GM18502 (cell line): ENCODE results near the gene CCDC89.

ENCODE experiments used
- ATAC-seq: cut with Tn5 transposase; IDR thresholded peaks from one replicate; pipeline ENCODE4 v1.9.1; 2021; ENCODE audit warnings: mild to moderate bottlenecking; ENCODE audit not compliant: unreplicated experiment, poor library complexity

The CCDC89 gene

DNA sequence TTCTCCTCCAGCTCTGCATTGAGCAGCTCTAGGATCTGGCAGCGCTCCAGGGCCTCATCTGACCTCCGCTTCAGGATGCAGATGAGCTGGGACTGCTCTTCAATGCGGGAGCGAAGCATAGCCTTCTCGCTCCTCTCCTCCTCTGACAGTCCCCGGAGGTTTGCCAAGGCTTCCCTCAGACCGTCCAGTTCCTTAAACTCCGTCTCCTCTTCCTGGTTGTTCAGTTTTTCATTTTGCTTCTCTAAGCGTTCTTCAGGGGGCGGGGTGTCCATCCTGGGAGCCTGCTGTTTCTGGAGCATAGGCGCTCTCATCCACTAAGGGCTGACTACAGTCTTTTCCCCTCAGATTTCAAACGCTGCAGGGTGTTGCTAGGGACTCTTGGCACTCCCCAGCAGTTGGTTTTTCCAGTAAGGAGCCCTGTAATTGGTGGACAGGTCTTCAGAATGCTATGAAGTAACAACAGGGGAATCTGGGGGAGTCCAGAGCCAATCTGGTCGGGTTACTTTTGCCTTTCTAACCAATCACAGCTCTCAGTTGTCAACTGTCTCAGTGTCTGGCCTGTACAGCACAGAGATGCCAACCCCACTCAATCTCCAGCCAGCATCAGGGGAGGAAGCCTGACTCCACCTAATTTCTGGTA lies at the start of gene CCDC89:
CCDC89 (minus strand) TSS at position 376 of the 640 bp plus-strand sequence; CDS start at position 311, 65 bp downstream.
- no peak for ATAC-seq

DNA sequence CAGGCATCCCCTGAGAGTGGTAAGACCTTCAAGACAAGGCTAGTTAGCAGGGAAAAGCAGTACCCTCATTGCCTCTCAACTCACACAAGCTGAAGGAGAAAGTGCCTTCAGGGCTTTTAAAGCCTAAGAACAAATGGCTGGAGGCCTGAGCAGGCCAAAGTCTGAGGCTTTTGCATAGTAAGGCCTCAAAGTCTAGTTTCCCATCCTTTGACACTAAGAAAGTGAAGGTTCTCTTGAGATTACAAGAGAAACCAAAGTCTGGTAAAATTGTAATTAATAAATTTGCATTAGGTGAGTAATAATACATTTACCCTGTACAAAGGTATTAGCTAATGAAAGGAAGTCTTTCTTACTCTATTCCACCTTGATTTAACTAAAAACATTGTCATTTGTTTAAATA lies 47.0 kb upstream of the CCDC89 start:
- ATAC-seq, result no peak

DNA sequence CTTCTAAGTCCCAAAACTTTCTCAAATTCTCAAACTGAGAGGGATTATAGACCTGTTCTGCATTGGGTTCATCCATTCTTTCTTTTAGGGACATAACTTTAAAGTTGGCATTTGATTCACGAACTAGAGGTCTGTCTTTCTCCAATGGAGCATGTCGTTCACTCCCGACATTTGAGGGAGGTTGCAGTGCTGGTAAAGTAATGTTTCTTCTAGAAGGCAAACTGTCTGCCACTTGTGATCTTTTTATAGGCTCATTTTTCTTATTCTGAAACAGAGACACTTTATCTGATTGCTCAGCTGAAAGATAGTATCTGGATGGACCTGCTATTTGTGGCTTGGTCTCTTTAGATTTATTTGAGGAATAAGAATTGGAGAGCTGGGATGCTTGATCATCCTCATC lies 40.4 kb upstream of the CCDC89 start:
- no peak for ATAC-seq

DNA sequence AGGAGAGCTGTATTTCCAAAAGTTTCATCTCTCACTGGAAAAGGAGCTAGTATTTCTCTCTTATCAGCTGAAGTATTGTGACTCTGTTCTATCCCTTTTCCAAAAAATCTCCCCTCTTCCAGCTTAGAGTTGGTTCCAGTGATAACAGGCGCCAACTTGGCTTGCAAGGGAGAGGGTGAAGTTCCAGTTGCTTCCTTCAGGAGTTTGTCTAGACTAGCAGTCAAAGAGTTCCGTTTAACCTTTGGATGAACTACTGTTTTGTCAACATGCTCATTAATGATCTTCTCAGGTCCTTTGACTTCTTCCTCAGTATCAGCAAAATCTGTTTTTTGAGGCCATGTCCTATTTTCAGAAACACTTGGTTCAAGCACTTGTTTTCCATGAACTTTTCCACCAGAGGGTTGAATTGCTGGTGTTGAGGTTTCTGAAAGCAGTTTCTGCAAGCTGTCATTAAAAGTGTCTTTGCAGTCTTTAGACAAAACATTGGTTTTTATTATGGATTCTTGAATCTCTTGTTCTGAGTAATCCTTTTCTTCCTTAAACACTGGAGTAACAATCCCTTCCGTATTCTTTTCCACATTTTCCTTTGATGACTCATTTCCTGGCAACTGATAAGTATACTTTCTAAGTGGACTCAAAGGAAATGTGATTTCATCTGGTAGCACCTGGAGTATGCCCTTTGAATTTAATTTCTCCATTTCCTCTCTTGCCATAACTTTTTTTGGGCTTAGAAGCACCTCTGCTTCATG lies 39.7 kb upstream of the CCDC89 start:
- no peak for ATAC-seq

DNA sequence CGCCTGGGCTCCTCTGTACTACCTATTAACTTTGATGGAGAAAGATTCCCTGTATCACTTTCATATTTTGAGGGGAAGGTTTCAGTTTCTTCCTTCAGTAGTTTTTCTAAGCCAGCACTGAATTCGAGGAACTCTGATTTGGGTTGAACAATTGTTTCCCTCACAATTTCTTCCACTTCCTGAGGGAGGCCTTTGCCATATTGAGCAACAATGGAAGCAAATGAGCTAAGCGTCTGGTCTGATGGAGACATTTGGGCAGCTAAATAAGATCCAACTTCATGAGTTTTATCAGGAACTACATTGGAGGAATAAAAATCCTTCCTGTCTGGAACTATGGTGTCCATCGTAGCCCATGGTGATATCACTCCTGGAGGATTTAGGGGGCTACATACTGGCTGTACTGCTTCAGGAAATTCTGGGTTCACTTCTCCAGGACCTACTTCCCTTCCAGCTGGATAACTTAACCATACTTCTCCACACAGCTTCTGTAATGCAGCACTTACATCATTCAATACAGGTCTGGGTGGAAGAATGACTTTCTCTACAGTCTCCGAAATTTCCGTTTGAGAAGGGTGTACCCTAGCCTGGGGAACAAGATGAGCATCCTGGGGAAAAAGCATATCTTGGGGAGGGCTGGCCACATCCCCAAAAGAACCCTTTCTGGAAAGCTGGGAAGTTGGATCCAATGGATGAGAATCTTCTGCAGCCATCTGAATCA lies 38.9 kb upstream of the CCDC89 start:
- ATAC-seq, result no peak

DNA sequence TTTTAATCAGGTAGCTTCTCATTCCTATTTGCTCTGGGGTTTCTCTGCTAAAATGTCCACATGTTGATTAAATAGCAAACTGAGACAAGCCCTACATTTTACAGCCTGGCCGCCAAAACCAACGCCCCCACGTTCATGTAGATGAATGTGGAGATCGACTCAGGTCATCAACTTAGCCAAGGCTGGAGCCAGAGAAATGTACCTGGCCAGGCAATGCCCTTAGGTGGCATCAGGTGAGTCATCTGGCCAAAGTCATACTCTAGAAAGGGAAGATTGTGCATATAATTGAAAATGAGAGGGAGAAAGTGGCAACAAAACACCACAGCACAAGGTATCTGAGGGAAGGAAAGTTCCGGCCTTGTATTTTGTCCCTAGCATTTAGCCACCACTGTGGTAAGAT lies 37.1 kb upstream of the CCDC89 start:
- no peak for ATAC-seq

DNA sequence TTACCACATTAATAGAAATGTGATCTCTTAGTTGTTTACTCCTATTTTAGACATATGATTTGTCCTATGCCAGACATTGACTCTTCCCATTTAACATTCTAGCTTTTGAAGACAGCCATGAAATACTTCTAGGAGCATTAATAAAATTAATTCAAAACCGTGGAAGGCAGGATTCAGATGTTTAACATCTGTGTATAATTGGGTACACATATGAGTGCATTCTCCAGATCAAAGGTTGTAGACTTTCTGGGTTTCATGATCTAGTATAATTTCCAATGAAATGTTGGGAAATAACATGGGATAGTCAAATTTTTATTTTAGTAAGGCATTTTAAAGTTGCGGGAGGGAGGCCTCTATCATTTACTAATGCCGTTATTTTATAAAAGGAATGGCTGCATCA lies 35.2 kb upstream of the CCDC89 start:
- ATAC-seq, result no peak

DNA sequence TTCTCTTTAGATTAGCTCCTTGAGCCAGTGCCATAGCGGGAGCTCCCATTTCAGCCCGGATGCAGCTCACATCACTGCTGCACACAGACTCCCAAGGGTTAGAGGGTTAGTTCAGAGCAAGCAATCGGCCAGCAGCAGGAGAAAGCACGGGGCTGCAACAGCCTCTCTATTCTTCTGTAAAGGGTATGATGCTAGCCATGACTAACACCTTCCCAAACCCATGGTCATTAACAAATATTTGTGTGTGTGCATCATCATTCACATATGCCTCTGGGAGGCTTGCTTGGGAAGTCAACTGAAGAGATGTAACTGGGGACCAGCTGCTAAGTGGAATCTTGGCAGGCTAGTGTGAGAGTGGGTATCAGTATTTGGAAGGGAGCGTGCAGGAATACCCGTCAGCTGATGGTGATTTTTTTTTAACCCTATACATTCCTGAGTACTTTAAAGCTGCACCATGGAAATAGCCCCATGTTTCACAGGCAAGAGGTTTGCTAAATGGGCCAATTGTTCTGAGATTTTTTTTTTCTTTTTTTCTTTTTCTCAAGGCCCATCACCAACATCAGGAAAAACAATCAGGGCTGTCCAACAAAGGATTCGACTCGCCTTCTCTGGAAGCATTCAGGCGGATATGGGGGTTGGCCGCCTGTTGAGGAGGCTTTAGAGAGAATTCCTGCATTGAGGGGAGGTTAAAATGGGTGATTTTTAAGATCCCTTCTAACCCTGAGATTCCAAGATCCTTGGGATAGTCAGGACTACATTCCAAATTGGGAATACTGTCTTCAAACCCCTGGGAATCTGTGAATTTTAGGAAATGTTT lies 33.2 kb upstream of the CCDC89 start:
- ATAC-seq, result no peak

DNA sequence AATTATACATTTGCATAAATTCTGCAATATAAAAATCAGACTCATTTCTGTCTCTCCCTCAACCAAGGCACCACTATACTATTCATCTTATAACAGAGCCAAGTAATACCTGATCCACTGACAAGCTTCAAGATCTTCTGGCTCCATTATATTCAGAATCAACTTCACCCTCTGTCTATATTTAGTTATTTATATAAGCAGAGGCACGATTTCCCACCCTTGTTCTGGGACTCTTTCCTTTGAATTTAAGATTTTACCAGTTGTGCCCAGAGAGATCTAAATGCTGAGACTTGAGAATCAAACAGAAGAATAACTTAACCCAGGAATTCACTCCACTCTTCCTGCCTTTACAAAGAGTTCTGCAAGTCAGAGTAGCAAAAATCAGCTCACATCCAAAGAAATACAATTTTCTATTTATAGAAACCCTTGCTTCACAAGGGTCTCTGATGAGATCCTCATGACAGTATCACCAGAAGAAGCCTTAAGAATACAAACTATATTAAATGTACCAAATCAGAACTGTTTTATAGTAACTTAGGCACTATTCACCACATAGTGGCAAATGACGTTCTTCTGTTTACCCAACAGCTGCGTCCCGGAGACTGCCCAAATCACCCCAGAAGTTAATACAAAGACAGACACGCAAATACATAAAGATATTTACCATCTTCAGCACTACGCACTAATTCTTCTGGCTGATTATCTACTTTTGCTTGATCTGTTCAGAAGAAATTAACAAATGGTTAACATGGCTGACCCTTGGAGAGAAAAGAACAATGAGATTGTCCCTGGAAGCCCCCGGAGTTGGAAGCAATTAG lies 32.3 kb upstream of the CCDC89 start:
- no peak for ATAC-seq

DNA sequence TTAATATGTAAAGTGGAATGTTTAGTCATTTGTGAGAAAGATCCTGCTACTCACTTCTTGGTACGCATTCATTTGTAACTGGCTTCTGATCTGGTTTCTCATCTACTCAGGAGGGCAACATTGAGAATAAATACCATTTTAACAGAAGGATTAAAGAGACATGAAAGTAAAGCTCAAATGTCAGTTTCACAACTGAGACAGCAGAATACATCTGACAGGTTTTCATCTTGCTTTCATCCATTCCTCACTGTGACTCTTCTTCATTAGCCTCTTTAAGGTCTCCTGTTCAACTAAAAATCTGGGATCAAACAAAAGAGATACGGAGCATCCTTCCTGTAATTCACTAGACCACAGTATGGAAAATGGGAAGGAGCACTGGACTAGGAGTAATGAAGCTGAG lies 31.4 kb upstream of the CCDC89 start:
- no peak for ATAC-seq

DNA sequence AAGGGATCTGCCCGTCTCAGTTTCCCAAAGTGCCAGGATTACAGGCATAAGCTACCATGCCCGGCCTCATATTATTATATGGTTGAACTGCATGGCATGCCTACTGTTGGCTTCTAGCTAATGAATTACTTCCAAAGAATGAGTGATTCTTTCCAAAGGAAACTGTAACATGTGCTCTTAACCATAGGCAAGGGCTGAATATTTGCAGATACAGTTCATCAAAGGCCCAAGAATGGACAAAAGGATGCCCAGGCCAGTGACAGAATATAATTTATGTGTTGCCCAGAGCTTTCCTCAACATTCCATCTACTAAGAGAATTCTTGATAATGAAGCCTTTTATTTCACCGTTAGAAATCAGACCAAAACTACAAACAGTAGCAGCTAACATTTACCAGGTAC lies 27.0 kb upstream of the CCDC89 start:
- ATAC-seq, result no peak

DNA sequence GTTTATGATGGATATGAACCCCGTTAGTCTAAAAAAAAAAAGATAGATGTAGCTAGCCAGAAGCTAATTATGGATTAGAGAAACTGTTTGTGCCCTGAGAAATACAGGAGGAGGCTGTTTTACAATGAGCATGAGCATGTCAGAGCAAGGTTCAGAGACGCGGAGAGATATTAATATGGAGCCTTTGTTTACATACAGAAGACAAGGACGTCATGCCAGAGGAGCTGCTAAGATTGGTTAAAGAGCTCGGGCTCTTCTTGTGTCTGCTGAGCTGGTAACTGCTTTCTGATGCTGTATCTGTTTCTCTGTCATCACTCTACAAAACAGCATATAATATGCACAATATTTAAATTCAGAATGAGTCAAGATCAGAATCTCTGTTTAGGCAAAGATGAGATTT lies 24.9 kb upstream of the CCDC89 start:
- ATAC-seq, result no peak

DNA sequence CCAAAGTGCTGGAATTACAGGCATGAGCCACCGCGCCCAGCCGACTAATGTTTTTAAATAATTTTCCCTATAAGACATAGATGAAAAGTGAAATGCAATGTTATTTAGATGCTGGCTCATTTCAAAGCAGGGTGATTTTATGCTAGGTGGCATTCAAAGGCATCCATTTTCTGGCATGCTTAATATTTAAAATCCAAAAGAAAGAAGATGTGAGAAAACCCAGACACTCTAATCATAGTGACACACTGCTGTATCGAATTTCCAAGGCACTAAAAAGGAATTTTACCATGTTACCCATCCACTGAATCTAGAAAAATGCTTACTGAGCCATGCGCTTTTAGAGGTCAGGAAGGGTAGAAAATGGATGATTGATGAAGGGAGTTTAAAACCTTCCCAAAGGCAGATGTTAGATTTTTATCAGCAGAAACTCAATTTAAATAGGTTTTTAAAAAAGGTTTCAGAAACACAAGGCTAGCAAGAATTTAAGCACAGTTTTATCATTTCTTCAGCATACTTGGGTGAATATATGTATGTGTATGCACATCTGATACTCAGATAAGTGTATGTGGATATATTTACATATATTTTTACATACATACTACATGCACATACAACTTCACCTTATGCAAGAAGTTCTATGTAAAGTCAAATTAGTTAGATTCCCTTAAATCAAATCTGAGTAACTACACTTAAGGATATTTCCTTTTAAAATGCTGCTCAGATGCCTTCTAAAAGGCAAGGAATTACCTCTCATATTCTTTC lies 24.1 kb upstream of the CCDC89 start:
- ATAC-seq, result no peak

DNA sequence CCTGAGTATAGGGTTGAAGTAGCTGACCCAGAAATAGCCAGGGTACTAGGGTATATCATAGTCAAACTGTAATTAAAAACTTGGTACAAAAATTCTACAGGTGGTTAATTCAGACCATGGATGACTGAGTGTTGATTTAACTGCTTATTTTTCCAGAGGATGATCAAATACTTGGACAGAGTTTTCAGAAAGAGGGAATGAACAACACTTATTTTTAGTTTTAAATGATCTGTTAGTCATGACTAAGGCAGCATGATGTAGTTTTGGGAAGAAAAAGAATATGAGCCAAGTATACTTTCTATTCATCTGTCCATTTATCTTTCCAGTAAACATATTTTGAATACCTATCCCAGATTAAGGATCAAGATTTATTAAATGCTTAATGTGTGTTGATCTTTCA lies 19.8 kb upstream of the CCDC89 start:
- ATAC-seq, result no peak

DNA sequence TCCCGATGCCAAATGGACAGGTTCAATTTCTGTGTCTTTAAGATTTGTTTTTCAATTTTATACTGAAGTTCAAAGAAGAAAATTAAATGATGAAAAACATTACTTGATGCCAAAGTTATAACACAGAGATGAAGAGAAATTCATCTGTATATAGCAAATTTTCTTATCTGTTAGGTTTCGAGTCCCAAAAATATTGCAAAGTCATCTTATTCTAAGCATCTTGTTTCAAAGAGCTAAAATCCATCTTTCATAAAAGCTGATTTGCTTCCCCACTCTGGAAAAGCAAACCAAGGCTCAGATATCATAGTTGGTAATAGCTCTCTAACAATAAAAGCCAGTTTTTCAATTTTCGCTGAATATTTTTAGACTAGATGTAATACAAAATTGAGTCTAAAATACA lies 19.0 kb upstream of the CCDC89 start:
- no peak for ATAC-seq

DNA sequence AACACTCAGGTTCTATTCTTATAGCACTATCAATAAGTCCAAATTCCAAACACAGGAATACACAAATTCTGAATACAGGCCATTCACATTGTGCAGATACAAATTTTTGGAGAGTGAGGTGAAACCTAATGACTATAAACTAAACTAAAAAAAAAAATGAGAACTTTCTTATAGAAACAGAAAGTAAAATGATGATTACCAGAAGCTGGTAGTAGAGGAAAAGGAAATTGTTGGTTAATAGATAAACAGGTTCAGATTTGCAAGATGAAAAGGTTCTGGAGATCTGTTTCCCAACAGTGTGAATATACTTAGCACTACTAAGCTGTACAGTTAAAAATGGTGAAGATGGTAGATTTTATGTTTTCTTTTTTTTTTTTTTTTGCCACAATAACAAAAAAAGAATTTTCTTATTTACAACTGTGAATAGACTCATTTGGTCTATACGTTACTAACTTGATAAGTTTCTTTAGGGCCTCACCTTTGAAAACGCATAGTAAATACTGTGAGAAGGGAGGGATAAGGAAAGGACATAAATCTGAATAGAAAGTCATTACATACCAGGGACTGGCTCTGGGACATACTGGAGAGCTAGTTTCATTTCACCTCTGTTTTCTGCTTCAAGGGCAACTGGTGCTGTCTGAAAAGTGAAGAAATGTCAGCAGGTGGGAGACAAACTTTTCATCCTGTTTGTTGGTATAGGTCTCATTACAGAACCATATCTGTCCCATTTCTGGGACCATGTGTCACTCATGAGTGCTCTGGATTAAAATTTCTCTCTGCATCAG lies 14.2 kb upstream of the CCDC89 start:
- peak; percentile 85 for ATAC-seq

DNA sequence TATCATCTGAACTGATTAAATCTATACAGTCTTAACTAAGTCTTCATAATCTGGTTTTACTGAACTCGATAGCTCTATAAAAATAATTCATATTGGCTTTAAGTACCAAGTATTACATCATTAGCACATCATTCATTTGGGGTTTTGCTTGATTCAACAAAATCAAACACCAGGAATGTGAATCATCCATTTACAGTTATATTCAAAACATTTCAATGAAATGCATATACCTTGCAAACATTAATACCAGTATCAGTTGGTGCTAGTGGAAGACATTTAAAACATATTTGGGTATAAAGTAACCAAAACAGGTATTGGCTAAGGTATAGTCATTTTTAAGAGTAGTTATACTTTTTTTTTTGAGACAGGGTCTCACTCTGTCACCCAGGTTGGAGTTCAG lies 12.2 kb upstream of the CCDC89 start:
- ATAC-seq, result no peak

DNA sequence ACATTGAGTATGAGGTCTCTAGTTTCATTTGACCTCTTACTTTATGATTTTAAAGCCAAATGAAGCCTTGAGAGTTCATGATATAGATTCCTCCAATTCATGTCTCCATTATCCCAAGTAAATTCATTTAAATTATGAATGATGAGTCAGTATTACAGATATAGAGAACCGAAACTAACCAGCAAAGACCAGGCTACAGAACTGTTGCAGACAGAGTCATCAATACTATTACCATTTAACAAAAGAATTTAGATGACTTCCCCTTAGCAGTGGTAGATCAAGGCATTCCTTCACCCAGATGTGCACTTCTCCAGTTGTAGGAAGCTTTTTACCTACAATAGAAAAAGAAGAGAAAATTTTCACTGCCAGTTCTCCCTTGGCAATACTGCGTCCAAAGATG lies 11.8 kb upstream of the CCDC89 start:
- peak; percentile 38 for ATAC-seq
